Esophagus mucosa (tissue), 1 donor: ENCODE results near the gene CECR2. TPM values are rescaled to one million over a fixed set of nuclear protein-coding genes. Genes with fewer than 3 reads are reported as not detected.

Source experiments
- ATAC-seq: fragments of 200-7000 bp; cut with Tn5 transposase; one replicate; pipeline ENCODE4 v1.9.1; 2020
- total RNA-seq: library from RNA; stranded (reverse); gene quantifications from one replicate; pipeline ENCODE4 v1.2.4, GENCODE V29; 2023
- donor health status: DM: yes; HTN: yes; CAD: no.

The CECR2 gene
- total RNA-seq, result 0.40 TPM

DNA sequence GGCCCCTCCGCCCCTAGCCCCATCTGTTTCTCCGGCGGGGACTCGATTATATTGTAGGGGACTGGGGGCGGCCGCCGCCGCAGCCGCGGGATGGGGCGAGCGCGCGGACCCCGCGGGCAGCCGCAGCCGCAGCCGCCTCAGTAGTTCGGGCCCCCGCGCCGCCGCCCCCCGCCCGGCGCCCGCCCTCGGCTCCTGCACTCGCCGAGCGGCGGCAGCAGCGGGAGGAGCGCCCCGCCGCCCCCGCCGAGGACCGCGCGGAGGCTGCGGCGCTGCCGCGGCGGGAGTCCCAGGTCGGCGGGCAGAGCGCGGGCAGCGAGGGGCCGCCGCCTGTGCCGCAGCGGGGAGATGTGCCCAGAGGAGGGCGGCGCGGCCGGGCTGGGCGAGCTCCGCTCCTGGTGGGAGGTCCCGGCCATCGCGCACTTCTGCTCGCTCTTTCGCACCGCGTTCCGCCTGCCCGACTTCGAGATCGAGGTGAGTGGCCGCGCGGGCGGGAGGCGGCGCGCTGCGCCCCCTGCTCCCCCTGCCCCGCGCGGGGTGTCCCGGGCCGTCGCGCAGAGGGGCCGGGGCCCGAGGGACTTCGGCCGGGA, at the start of gene CECR2:
Gene CECR2 (plus strand): TSS at position 22 of the 587 bp plus-strand sequence. CDS start 324 bp downstream, at position 346.
- ATAC-seq, result no peak

DNA sequence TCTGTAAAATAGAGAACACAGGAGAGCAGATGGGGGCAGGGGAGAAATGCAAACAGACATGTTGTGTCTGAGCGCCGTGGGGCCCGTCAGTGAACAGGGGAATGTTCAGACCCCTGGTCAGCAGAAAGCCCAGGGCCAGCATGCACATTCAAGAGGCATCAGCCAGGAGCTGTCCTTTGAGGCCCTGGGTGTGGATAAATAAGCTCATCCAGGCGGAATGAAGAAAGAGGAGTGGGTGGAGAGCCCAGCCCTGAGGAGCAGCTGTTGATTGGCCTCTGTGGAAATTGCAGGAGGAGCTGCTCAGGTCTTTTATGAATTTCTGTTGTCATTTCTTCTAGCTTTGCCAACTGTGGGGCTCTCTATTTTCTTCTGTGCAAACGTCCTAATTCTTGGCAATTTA, 49.7 kb upstream of the CECR2 start:
- no peak for ATAC-seq

DNA sequence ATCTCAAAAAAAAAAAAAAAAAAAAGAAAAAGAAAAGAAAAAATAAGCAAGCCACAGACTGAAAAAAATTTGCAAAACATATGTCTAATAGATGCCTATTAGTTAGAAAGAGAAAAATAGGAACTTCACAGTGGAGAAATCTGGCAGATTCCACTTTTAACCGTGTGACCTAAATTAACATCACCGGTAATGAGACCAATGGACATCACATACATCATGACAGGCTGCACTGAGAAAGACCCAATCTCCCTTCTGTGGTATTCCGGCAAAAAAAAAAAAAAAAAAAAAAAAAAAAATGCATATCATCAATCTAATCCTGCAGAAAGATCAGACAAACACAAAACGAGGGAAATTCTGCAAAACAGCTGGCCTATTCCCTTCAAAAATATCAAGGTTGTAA, 46.7 kb upstream of the CECR2 start:
- ATAC-seq, result no peak

DNA sequence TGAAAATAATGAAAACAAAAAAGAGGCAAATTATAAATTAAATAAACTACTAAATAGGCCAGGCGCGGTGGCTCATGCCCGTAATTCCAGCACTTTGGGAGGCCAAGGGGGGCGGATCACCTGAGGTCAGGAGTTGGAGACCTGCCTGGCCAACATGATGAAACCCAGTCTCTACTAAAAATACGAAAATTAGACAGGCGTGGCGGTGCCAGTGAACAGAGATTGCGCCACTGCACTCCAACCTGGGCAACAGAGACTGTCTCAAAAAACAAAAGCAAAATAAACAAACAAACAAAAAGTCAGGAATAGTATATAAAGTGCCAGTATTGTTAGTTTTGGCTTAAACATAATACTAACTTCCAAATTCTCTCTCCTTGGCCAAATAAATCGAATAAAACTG, 37.6 kb upstream of the CECR2 start:
- no peak for ATAC-seq

DNA sequence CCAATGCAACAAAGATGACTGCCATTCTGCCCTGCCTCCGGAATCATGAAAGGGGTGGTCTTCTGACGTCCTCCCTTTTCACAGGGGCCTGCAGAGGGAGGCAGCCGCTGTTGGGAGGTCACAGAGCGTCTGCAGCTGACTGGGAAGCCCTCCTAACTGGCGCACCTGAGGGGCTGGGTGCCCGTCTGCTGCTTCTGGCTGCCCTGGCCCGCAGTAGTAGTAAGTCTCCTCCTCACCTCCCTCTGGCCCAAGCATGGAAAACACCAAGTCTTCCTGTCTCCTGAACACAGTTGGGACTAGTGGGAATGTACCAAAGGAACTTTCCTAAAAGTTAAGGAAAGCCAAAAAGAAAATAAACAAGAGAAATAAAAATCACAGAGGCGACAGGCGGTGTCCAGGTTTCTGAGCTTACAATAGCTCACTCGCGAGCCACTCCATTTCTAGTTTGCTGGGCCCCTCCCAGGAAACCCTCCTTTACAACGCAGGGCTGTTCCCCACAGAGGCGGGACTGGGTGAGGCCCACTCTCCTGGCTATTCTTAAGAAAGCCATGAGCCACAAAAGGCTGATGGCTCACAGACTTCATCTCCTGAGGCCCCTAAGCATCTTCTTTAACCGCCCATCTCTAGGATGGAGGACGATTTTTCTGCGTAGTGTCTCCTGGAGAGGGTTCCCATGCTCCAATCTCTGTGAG, 37.0 kb upstream of the CECR2 start:
- no peak for ATAC-seq

DNA sequence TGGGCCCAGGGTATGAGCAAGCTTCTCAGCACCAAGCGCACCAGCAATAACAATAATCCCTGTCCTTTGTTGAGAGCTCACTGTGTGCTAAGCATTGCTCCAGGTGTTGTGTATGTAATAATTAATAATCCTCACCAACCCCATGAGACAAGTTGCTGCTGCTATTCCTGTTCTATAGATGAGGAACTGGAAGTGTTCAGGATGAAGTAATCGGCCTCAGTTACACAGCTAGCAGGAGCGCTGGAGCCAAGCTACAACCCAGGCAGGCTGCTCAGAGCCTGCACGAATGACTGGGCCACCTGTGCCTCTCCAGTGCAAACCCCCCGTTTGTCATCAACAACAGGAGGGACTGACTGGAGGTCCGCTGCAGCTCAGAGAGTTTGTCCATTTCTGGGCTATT, 35.2 kb upstream of the CECR2 start:
- peak; percentile 72 for ATAC-seq

DNA sequence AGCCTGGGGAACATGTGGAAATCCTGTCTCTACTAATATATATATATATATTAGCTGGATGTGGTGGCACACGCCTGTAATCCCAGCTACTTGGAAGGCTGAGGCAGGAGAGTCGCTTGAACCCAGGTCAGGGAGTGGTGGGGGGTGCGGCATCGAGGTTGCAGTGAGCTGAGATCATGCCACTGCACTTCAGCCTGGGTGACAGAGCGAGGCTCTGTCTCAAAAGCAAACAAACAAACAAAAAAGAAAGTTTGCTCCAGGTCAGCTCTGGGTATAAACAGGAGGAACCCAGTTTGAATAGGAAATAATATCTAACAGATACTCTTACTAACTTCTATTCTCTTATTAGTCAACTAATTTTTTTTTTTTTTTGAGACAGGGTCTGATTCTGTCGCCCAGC, 34.3 kb upstream of the CECR2 start:
- no peak for ATAC-seq

DNA sequence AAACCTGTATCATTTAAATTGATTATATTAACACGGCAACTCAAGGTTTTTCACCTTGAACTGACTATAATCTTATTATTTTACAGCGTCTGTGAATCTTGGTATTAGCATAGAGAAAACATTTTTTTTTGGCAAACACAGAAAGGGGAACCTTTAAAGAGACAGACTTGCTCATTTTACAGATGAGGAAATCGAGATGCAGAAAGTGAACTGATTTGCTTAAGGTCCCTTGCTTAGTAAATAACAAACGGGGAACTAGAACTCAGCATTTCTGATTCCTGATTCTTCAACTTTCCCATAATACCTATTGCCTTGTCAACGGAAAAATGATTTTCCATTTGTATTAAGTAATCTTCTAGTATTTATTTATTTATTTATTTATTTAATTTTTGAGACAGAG, 33.2 kb upstream of the CECR2 start:
- no peak for ATAC-seq

DNA sequence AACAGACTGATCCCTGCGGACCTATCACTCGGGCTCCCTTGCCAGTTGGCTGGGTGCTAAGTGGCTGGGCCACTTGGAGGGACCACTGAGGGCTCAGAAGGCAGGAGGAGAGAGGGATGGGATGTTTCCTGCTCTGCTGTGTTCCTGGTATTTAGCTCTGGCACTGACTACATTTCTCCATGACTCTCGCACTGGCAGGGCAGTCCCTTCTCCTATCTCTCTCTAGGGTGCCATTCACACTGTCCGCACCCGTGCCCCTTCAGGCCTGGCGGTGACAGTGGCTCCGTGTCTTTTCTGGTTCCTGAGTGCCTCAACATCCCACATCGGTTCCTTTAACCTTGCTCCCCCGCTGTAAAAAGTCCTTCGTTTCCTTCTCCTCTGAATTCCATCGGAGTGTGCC, 31.6 kb upstream of the CECR2 start:
- no peak for ATAC-seq

DNA sequence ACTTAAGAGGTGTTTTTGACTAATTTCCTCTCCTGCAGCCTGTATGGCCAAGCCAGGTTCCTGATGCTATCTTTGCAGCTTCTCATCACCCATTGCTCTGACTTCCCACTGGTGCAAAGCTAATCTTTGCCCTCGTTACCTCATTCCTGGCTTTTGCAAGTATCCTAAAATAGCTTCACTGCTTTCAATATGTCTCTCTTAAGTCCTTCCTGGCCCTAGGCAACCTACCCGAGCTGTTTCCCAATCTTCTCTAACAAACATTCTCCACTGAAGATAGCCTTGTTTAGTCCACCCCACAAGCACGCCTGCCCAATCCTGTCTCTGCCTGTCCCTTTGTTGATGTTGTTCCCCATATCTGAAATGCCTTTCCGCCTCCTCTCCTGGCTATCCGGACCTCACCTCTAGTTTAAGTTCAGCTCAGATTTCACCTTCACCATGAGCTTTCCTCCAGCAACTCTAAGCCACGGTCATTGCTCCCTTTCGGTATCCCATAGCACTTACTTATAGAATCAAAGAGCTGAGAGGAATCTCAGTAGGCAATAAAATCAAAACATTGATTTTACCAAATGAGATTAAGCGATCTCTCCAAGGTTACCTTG, 30.1 kb upstream of the CECR2 start:
- no peak for ATAC-seq

DNA sequence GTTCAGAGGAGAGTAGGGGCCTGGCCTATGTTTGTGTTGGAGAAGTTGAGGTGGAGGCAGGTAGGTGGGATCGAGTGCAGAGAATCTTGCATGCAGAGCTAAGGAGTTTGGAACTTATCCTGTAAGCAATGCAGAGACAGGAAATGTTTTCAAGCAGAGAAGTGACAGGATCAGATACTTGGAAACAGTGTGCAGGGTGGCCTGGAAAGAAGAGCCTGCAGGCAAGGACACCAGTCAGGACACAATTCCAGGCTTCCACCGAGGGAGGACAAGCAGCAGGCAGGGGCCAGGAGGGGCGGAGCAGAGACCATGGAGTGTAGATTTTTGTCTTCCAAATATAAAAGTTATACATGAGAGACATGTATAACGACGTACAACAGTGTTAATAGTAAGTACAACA, 26.9 kb upstream of the CECR2 start:
- no peak for ATAC-seq

DNA sequence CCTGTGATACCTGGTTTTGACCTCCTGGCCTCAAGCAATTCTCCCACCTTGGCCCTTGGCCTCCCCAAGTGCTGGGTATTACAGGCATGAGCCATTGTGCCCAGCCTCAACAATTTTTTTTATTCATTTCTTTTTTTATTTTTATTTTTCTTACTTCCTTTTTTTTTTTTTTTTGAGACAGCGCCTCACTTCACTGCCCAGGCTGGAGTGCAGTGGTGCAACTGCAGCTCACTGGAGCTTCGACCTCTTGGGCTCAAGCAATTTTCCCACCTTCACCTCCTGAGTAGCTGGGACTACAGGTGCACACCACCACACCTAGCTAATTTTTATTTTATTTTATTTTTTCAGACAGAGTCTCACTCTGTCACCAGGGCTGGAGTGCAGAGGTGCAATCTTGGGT, 25.5 kb upstream of the CECR2 start:
- ATAC-seq, result no peak

DNA sequence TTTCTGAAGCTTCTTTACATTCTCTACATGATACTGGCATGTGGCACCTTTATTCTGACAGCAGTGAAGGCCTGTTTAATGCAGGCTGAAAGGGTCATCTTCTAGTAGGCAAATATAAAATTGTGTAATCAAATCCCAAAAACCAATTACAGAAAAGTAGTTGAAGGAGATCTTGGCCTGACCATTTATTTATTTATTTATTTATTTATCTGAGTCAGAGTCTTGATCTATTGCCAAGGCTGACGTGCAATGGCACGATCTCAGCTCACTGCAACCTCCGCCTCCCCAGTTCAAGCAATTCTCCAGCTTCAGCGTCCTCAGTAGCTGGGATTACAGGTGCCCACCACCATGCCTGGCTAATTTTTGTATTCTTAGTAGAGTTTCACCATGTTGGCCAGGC, 22.7 kb upstream of the CECR2 start:
- no peak for ATAC-seq

DNA sequence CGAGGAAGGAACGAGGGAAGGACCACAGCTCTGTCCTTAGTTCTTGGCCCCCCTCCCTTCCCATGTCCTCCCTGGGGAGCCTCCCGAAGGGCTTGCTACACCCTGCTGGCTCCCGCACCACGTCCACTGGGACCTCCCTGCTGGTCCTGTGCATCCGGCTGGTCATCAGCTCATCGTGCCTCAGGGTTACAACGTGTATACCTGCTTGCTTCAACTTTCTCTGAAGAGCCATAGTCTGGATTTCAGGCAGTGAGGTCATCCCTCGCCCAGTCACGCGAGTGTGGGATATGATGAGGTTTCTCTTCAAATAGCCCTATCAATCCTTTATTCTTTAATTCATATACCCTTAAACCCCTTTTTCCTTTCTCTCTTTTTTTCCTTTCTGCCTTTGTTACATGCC, 21.5 kb upstream of the CECR2 start:
- ATAC-seq, result no peak

DNA sequence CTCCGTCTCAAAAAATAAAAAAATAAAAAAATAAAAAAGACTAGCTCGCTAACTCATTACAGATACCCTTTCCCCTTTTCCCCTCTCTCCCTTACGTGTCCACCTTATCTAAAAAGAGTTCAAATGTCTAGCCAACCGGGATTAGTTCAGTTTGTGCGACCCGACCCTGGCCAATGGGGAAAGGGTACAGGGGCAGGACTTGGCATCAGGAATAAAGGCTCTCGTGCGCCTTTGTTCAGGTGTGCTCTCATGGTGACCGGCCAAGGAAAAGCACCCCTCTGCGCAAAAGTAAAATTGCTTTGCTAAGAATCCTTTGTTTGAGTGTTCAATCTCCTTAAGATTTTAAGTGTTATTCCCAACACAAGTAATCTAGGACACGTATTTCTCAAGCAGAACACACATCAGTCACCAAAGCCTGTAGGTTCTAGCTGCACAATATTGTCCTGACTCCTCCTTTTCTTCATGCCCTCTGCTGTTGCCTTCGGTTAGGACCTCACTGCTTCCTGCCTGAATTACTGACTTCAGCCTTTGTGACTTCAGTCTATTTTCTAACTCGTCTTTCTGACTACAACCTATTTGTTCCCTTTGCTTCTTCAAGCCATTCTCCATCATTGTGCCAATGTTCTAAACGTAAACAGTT, 20.7 kb upstream of the CECR2 start:
- no peak for ATAC-seq

DNA sequence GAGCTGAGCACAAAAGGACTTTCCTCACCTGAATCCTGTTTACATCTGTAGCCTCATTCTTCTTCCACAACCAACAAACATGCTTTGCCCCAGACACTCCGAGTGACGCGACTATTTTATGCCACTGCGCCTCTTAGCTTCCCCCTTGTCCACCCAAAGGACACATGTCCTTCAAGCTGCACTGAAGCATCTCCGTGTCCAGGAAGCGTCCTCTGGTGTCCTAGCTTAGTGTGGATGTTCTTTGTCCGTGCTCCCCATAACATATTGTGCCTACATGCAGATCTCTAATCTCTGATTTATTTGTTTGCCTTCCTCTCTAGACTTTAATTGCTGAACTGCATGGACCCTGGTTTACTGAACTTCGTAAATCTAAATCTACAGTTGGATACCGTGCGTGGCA, 20.1 kb upstream of the CECR2 start:
- ATAC-seq, result no peak

DNA sequence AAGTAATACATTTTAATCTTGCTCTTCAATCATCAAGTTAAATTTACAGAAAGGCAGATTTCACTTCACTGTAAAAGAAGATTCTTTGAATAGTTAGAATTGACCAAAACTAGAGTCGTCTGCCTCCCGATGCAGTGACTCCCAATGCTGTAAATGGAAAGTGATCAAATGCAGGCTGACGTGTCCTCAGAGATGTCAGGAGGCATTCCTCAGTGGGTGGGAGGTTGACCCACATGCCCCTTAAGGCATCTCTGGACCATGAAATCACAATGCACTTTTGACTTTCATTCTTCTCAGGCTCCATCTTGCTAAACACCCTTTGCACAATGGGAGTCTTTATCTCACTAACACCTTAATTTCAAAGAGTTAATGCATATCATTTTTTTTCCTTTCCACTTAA, 19.0 kb upstream of the CECR2 start:
- ATAC-seq, result no peak

DNA sequence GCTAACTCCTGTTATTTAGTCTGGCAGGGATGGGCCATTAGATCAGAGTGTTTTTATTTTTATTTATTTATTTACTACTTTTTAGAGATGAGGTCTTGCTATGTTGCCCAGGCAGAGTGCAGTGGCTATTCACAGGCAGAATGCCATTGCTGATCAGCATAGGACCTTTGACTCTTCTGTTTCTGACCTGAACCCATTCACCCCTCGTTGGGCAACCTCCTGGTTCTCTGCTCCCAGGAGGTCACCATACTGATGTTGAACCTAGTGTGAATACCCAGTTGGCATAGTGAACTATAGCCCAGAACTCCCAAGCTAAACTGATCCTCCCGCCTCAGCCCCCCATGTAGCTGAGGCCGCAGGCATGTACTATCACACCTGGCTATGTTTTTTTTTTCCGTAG, 16.5 kb upstream of the CECR2 start:
- no peak for ATAC-seq

DNA sequence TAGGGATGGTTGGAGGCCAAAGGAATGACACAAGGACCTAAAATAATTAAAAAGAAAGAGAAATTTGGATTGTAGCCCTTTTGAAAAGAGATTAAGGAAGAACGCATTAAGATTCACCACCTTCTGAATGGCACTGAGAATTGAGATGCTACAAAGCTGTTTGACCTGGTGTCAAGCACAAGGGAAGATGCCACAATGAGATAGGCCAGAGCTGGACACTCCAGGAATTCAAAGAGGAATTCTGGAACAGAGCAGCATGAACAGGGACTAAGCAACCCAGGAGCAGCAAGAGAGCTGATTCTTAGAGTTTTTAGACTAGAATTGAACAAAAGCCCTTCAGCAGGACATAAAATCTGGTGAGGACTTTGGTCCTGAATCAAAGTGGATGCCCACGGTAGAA, 11.6 kb upstream of the CECR2 start:
- no peak for ATAC-seq

DNA sequence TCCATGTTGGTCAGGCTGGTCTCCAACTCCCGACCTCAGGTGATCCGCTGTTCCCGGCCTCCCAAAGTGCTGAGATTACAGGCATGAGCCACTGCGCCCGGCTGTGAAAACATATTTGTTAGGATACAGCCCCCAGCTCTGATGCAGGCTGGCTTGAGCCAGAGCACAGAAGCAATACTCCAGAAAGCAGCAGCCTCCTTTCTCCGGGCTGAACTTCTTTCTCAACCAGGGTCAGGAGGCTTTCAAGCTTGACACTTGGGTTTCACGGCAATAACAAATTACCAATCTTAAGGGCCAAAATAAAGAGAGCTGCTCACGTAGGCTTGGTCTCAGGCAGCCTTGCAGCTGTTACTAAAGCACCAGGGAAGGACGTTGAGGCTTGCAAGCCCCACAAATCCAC, 10.8 kb upstream of the CECR2 start:
- no peak for ATAC-seq

DNA sequence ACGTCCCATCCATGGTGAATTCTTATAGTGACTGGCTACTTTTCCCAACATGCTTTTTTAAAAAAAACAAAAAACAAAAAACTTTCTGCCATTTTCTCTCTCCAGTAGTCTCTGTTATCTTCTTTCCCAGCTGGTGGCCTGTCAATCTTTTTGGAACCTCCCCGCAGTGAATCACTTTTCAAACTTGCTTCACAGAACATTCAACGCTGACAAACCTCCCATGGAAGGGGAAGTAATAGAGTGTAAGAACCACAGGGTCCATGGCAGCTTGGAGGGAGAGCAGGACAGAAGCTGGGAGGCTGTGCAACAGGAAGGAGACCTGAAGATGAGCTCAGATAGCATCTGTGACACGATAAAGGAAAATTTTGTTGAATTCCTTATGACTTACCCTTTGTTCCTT, 9.8 kb upstream of the CECR2 start:
- no peak for ATAC-seq

DNA sequence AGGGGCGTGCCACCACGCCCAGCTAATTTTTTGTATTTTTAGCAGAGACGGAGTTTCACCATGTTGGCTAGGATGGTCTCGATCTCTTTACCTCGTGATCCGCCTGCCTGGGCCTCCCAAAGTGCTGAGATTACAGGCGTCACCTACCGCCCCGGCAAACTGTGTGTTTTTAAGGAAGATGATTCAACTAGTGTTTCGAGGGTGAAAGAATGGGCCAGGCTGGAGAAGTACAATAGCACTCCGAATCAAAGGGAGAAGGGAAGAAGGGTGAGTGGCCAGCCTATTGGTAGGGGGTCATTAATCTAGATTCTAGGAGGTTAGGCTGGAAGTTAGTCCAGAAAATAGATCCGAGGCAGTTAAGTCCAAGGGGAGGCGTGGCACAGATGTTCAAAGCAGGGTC, 2.9 kb upstream of the CECR2 start:
- no peak for ATAC-seq

DNA sequence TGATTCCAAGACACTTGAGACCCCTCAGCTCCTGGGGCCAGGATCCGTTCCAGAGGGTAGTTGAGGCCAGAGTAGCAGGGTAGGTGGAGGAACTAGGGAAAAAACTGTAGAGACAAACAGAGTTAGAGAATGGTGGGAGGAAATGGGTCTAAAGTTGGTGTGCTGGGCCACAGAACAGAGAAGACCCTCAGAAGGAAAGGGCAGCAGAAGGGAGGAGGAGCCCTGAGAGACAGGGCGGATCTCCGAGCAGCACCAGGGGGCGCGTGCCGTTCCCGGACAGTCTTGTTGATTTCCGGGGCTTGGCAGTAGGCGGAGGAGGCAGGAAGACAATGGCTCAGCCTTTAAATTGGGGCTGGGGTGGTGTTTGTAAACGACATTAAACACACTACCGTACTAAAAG, 2.4 kb upstream of the CECR2 start:
- ATAC-seq, result no peak

DNA sequence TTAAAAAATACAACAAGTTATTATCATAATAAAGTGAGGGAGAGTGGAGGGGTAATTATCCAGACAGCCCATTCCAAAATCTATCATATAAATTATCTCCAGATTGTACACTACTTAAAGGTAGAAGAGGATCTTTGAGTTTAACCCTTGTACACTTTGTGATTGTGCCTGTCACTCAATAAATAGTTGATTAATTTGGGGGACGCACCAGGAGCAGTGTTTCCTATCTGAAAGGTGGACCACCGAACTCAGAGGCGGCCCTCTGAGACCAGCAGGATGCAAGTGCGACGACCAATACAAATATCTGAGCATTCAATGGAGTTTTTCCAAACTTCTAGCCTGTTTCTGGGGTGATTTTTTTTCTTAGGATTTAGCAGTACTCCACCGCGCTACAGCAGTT, 1.1 kb upstream of the CECR2 start:
- ATAC-seq, result no peak
